Measurements from ENCODE around the gene PELI2.

Gene PELI2

DNA sequence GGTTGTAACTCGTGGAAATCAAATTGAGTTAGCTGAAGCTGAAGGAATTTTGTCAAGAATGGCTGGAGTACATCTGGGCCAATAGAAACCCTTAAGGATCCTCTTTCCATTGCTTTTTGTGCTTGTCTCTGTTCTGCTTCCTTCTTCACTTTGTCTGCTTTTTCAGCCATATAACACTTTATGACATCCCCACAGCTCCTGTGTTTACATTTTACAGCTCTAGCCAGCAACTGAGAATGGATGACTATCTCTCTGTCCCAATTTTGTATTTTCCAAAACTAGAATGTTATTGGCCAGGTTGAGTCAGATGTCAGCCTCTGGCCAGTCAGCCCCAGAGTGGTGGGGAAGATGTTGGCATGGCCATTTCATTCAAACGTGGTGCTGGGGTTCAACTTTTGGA, 57.6 kb downstream of the PELI2 start:
- Histone ChIP-seq H2AK5ac (ENCODE audit: low read length, severe bottlenecking) (no peak overlapping the region), H3K9me3 (ENCODE audit: control insufficient read depth, low read length) (no peaks in the 10 kb centered on the region), H3K27me3 (ENCODE audit: control insufficient read depth in 1 of 2, insufficient read depth in 1 of 2, low read length in 2 of 2) (no peaks in the 10 kb centered on the region), H2BK5ac (ENCODE audit: low read depth, low read length, poor library complexity, severe bottlenecking) (no peak overlapping the region), H3K9ac (ENCODE audit: low read length) (no peak overlapping the region), H3K36me3 (ENCODE audit: control insufficient read depth in 1 of 2, insufficient read depth in 2 of 2, low read depth in 1 of 2, low read length in 2 of 2) (no peaks in the 10 kb centered on the region), H3K4me3 (ENCODE audit: insufficient read depth in 1 of 2, low read depth in 1 of 2, low read length in 2 of 2) (no peak overlapping the region), H2AFZ (ENCODE audit: low read depth, low read length) (no peak overlapping the region), H3K4ac (ENCODE audit: low read depth in 1 of 2, low read length in 2 of 2) (peak overlapping the region in 1 of 2 experiments; percentile 63), H3K27ac (ENCODE audit: low read length, poor library complexity, severe bottlenecking) (no peak overlapping the region), H3K23ac (ENCODE audit: low read length in 2 of 2) (no peak overlapping the region), H2BK120ac (ENCODE audit: low read depth, low read length) (no peak overlapping the region), H3K14ac (ENCODE audit: low read length in 2 of 2) (no peak overlapping the region), H3K18ac (ENCODE audit: low read depth in 1 of 2, low read length in 2 of 2) (peak overlapping the region in 1 of 2 experiments; percentile 35), H2BK12ac (ENCODE audit: low read length in 2 of 2) (no peak overlapping the region), H3K79me1 (replicated peaks; ENCODE audit: low read length, poor library complexity, severe bottlenecking) (peaks cover 16% of the 10 kb centered on the region), H3K4me1 (ENCODE audit: control insufficient read depth, insufficient read depth, low read depth, low read length) (peaks cover 6% of the 10 kb centered on the region), H3K4me2 (ENCODE audit: low read length, poor library complexity, severe bottlenecking) (no peak overlapping the region), H2BK15ac (ENCODE audit: low read depth, poor library complexity, severe bottlenecking) (no peak overlapping the region), H4K8ac (ENCODE audit: low read length) (no peak overlapping the region), H4K91ac (ENCODE audit: low read length) (no peak overlapping the region)
- WGBS, result 36% methylated on average over 1 of the region's 2 CpGs
- DNase-seq, result peak; percentile 63

DNA sequence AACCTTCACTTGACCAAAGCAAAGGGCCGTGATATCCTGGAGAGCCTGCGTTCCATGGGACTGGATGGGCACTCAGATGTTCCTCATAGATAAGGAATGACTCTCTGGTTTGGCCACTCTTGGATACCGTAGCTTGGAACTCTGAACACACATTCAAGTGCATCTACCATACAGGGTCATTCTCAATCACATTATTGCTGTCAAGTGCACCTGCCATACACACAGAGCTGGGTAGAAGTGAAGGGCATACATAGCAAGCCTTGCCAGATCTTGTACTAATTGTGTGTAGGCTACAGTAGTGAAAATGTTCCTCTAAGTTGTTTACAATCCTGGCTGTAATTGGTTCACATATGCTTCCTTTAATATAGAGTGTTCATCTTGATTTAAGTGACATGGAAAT, 58.3 kb downstream of the PELI2 start:
- peaks cover 8% of the 10 kb centered on the region for H3K4me1 ChIP-seq (ENCODE audit: control insufficient read depth, insufficient read depth, low read depth, low read length)
- H3K27me3 ChIP-seq (ENCODE audit: control insufficient read depth in 1 of 2, insufficient read depth in 1 of 2, low read length in 2 of 2), result no peaks in the 10 kb centered on the region
- no peak overlapping the region for H4K91ac ChIP-seq (ENCODE audit: low read length)
- peak overlapping the region in 1 of 2 experiments; percentile 35 for H3K18ac ChIP-seq (ENCODE audit: low read depth in 1 of 2, low read length in 2 of 2)
- no peak overlapping the region for H3K14ac ChIP-seq (ENCODE audit: low read length in 2 of 2)
- no peak overlapping the region for H2BK120ac ChIP-seq (ENCODE audit: low read depth, low read length)
- no peak overlapping the region for H2BK12ac ChIP-seq (ENCODE audit: low read length in 2 of 2)
- no peak overlapping the region for H4K8ac ChIP-seq (ENCODE audit: low read length)
- H2BK15ac ChIP-seq (ENCODE audit: low read depth, poor library complexity, severe bottlenecking), result no peak overlapping the region
- H3K79me1 ChIP-seq (replicated peaks; ENCODE audit: low read length, poor library complexity, severe bottlenecking), result peaks cover 14% of the 10 kb centered on the region
- no peak overlapping the region for H3K9ac ChIP-seq (ENCODE audit: low read length)
- no peak overlapping the region for H3K23ac ChIP-seq (ENCODE audit: low read length in 2 of 2)
- H3K9me3 ChIP-seq (ENCODE audit: control insufficient read depth, low read length), result no peaks in the 10 kb centered on the region
- no peak overlapping the region for H3K27ac ChIP-seq (ENCODE audit: low read length, poor library complexity, severe bottlenecking)
- H3K4ac ChIP-seq (ENCODE audit: low read depth in 1 of 2, low read length in 2 of 2), result no peak overlapping the region
- no peaks in the 10 kb centered on the region for H3K36me3 ChIP-seq (ENCODE audit: control insufficient read depth in 1 of 2, insufficient read depth in 2 of 2, low read depth in 1 of 2, low read length in 2 of 2)
- H2AK5ac ChIP-seq (ENCODE audit: low read length, severe bottlenecking), result no peak overlapping the region
- no peak overlapping the region for H2AFZ ChIP-seq (ENCODE audit: low read depth, low read length)
- no peak overlapping the region for H2BK5ac ChIP-seq (ENCODE audit: low read depth, low read length, poor library complexity, severe bottlenecking)
- no peak for DNase-seq
- 100% methylated on average over 3 of the region's 3 CpGs for WGBS
- H3K4me3 ChIP-seq (ENCODE audit: insufficient read depth in 1 of 2, low read depth in 1 of 2, low read length in 2 of 2), result no peak overlapping the region
- no peak overlapping the region for H3K4me2 ChIP-seq (ENCODE audit: low read length, poor library complexity, severe bottlenecking)

DNA sequence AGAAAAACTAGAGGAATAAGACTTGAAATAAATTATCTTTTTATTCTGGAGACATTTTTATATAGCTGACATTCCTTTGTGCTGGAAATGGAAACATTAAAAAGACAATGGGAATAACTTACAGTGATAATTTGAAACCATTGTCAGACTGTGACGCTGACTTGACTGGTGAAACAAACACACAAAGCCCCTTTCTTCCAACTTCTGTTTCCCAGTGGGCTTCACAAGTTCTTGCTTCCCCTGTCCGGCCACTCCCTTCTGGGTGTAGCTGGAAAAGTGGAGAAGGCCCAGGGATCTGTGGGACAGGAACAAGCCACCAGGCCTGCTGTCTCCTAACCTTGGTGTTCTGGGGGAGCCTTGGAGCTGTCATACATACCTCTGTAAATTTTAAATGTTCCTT, 58.8 kb downstream of the PELI2 start:
- Histone ChIP-seq H3K27me3 (ENCODE audit: control insufficient read depth in 1 of 2, insufficient read depth in 1 of 2, low read length in 2 of 2) (no peaks in the 10 kb centered on the region), H3K23ac (ENCODE audit: low read length in 2 of 2) (no peak overlapping the region), H2BK12ac (ENCODE audit: low read length in 2 of 2) (no peak overlapping the region), H2BK5ac (ENCODE audit: low read depth, low read length, poor library complexity, severe bottlenecking) (no peak overlapping the region), H3K4ac (ENCODE audit: low read depth in 1 of 2, low read length in 2 of 2) (no peak overlapping the region), H3K4me2 (ENCODE audit: low read length, poor library complexity, severe bottlenecking) (no peak overlapping the region), H2AFZ (ENCODE audit: low read depth, low read length) (no peak overlapping the region), H3K18ac (ENCODE audit: low read depth in 1 of 2, low read length in 2 of 2) (no peak overlapping the region), H2AK5ac (ENCODE audit: low read length, severe bottlenecking) (no peak overlapping the region), H3K36me3 (ENCODE audit: control insufficient read depth in 1 of 2, insufficient read depth in 2 of 2, low read depth in 1 of 2, low read length in 2 of 2) (no peaks in the 10 kb centered on the region), H4K91ac (ENCODE audit: low read length) (no peak overlapping the region), H3K27ac (ENCODE audit: low read length, poor library complexity, severe bottlenecking) (no peak overlapping the region), H3K4me3 (ENCODE audit: insufficient read depth in 1 of 2, low read depth in 1 of 2, low read length in 2 of 2) (no peak overlapping the region), H3K9ac (ENCODE audit: low read length) (no peak overlapping the region), H4K8ac (ENCODE audit: low read length) (no peak overlapping the region), H3K14ac (ENCODE audit: low read length in 2 of 2) (no peak overlapping the region), H3K9me3 (ENCODE audit: control insufficient read depth, low read length) (no peaks in the 10 kb centered on the region), H2BK15ac (ENCODE audit: low read depth, poor library complexity, severe bottlenecking) (no peak overlapping the region), H3K79me1 (replicated peaks; ENCODE audit: low read length, poor library complexity, severe bottlenecking) (peaks cover 11% of the 10 kb centered on the region), H2BK120ac (ENCODE audit: low read depth, low read length) (no peak overlapping the region), H3K4me1 (ENCODE audit: control insufficient read depth, insufficient read depth, low read depth, low read length) (peaks cover 7% of the 10 kb centered on the region)
- DNase-seq, result no peak
- WGBS, result 86% methylated on average over 1 of the region's 2 CpGs

DNA sequence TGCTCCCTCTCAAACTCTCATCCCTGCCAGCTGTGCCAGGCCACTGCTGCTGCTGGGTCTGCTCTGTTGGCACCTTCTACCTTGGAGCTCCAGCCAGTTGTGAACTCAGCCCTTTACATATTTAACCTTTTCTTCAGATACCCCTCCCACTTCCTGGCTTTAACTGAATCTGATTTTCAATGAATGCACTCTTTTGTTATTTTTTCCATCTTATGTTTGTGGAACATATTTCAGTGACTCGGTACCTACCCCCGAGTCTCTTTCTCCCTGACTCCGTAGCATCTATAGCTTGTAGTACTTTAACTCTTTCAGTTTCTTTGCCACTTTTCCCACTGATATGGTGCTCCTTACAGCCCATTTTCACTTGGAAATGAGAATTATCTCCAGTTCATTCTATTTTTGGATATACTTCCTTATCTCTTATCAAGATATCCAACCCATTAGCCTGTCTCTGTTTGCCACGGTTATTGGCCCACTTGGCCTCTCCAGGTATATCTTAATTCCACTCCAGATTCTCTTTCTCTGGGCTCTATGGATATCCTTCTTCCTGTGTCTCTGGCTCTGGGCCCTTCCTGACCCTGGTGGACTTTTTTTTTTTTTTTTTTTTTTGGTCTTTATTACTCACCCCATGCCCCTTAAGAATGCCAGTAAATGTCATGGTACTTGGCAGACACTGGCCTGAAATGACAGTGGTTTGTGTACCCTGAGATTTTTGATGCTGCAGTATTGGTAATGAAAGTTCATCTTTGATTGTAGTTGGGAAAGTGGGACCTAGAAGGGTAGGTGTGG, 62.7 kb downstream of the PELI2 start:
- Histone ChIP-seq H4K91ac (ENCODE audit: low read length) (no peak overlapping the region), H3K23ac (ENCODE audit: low read length in 2 of 2) (no peak overlapping the region), H3K27me3 (ENCODE audit: control insufficient read depth in 1 of 2, insufficient read depth in 1 of 2, low read length in 2 of 2) (no peaks in the 10 kb centered on the region), H3K4ac (ENCODE audit: low read depth in 1 of 2, low read length in 2 of 2) (no peak overlapping the region), H4K8ac (ENCODE audit: low read length) (no peak overlapping the region), H2AK5ac (ENCODE audit: low read length, severe bottlenecking) (no peak overlapping the region), H3K4me3 (ENCODE audit: insufficient read depth in 1 of 2, low read depth in 1 of 2, low read length in 2 of 2) (no peak overlapping the region), H3K14ac (ENCODE audit: low read length in 2 of 2) (no peak overlapping the region), H2BK5ac (ENCODE audit: low read depth, low read length, poor library complexity, severe bottlenecking) (no peak overlapping the region), H3K4me1 (ENCODE audit: control insufficient read depth, insufficient read depth, low read depth, low read length) (peaks cover 1% of the 10 kb centered on the region), H3K36me3 (ENCODE audit: control insufficient read depth in 1 of 2, insufficient read depth in 2 of 2, low read depth in 1 of 2, low read length in 2 of 2) (no peaks in the 10 kb centered on the region), H3K18ac (ENCODE audit: low read depth in 1 of 2, low read length in 2 of 2) (no peak overlapping the region), H2BK120ac (ENCODE audit: low read depth, low read length) (no peak overlapping the region), H3K4me2 (ENCODE audit: low read length, poor library complexity, severe bottlenecking) (no peak overlapping the region), H2BK12ac (ENCODE audit: low read length in 2 of 2) (no peak overlapping the region), H3K79me1 (replicated peaks; ENCODE audit: low read length, poor library complexity, severe bottlenecking) (peaks cover 3% of the 10 kb centered on the region), H2AFZ (ENCODE audit: low read depth, low read length) (no peak overlapping the region), H3K9me3 (ENCODE audit: control insufficient read depth, low read length) (no peaks in the 10 kb centered on the region), H2BK15ac (ENCODE audit: low read depth, poor library complexity, severe bottlenecking) (no peak overlapping the region), H3K27ac (ENCODE audit: low read length, poor library complexity, severe bottlenecking) (no peak overlapping the region), H3K9ac (ENCODE audit: low read length) (no peak overlapping the region)
- no peak for DNase-seq
- 84% methylated on average over 4 of the region's 4 CpGs for WGBS
